ENCODE results near the gene PRDM9.
"Not testable (repeated sequence)": the region's sequence is repeated elsewhere in the genome, so short reads cannot be mapped to it uniquely, and the experiment has no call there.

Gene PRDM9

DNA sequence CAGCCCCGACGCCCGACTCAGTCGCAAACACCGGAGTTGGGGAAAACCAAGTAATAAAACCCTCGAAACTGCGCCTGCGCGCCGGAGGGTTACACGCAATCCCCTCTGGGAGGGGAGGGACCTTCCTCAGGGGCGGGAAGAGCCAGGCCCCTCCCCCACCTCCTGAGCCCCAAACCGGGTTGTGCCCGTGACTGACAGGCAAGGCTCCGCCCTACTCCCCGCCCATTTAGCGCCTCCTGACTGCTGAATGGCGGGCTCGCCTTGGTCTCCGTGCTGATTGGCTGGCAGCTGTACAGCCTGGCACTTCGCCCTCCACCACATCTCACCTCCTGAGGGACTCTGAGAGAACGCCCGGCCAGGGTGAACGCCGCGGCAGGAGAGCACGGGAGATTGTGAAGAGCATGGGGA is at the start of gene PRDM9:
PRDM9 (plus strand) TSS at position 332 of the 408 bp plus-strand sequence. CDS start 1,425 bp downstream, outside the sequence.
- in situ Hi-C loops (cut with MboI; ENCODE audit: low sequenced_read_pairs), result no loop called here

DNA sequence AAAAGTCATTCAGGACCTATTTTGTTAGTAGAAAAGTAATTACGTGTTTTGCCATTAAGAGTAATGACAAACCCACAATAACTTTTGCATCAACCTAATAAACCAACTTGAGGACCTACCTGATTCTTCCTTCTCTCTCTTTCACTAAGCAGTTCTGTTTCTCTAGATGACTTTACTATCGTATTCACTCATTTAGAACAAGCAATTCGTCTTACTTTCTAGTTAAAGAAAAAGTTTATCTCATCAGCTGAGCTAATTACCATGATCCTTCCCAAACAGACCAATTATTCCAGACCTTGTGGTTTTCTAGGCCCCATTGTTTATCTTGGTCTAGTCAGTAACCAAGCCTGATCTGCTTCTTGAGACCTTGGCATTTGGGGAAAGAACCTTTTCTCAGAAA is 49.6 kb upstream of the PRDM9 start:
- in situ Hi-C loops (cut with MboI; ENCODE audit: low sequenced_read_pairs), result no loop called here

DNA sequence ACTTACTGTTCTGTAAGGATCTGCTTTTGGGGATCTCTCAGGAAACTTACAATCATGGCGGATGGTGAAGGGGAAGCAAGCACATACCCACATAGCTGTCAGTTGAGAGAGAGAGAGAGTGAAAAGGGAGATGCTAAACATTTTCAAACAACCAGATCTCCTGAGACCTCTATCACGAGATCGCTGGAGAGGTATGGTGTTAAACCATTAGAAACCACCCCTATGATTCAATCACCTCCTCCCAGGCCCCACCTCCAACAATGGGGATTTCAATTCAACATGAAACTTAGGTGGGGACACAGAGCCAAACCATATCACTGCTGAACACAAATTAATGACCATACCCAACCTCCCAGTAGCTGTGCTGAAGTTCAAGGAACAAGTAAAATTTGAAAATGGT is 48.2 kb upstream of the PRDM9 start:
- in situ Hi-C loops (cut with MboI; ENCODE audit: low sequenced_read_pairs), result no loop called here

DNA sequence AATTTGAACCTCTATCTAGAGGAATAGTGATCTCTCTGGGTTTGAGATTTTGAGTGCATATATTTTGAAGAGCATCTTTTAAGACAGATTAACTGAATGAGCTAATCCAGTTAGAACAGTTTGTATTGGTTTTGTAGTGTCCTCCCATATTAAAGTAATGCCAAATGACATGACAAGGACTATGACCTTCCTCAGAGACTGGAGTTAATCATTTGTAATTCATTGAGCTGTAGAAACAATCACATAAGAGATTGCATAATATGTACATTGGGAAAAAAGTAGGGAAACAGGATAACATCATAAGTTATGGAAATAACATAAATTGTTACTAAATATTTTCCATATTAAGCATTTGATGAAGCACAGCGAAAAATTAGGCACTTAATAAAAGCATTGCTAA is 45.8 kb upstream of the PRDM9 start:
- in situ Hi-C loops (cut with MboI; ENCODE audit: low sequenced_read_pairs), result no loop called here

DNA sequence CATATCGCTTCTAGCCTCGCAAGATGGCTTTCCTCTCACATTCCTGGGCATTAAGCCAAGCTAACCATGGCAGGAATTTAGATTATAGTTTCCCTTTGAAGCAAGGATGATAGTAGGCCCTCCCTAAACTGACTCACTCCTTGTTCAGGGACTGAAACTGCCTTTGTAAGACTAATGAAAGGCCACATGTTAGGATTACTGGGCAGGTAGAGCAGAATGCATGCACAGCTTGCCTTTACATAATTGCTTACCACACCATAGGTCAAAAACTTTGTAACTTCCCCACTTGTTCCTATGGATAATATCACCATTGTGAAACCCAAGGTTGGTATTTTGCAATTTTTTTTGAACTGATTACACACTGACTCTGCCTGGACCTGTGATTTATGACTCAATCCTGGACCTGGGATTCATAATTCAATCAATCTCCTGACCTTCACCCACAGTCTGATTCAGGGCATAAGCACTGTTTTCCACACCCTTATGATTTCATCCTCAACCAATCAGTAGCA is 41.0 kb upstream of the PRDM9 start:
- in situ Hi-C loops (cut with MboI; ENCODE audit: low sequenced_read_pairs), result no loop called here

DNA sequence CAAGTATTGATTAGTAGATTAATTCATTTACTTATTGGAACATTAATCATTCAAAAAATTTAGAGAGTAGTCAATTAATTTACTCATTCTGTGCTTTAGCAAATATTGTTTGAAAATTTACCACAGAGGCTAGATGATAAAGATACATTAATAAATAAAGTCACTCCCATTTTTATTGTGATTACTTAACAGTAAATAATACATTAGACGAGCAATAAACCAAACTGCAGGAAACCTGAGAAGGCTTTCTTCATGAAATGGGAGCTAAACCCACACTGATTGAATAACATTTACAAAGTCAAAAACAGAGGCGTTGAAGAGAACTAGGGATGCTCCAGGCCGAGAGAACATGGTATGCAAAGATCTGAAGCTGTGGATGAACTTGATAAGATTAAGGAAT is 38.8 kb upstream of the PRDM9 start:
- in situ Hi-C loops (cut with MboI; ENCODE audit: low sequenced_read_pairs), result no loop called here

DNA sequence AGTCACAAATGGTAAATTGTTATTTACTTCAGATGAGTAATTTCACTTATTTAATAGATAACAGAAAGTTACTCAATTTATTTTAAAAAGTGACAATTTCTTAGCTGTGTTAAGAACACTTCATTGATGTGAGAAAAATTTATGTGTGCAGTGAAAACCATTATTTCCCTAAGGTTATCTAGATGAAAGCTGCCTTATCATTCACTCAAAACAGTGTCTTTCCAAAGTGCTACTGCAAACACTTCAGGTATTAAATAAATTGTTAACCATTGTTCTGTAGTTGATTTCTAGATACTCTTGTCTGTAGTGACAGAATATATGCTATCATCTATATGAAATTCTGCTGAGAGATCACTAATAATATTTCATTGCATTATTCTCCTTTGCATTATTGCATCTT is 33.5 kb upstream of the PRDM9 start:
- in situ Hi-C loops (cut with MboI; ENCODE audit: low sequenced_read_pairs), result no loop called here

DNA sequence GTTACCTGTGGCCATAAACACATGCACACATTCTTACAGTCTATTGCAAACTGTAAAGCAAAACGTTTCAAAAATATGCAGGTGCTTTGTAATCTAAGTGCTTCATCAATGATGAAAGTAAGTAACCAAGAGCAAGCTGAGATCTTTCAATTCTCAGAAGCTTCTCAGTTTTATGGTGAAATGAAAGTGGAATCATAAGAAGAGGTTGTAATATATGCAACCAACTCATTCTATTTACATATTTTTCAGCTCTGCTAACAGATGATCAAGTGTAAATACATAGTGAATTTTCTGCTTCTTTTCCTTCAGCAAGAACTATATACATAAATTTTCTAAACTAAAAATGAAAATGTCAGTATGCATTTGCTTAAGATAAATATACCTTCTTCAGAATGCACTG is 33.1 kb upstream of the PRDM9 start:
- in situ Hi-C loops (cut with MboI; ENCODE audit: low sequenced_read_pairs), result no loop called here

DNA sequence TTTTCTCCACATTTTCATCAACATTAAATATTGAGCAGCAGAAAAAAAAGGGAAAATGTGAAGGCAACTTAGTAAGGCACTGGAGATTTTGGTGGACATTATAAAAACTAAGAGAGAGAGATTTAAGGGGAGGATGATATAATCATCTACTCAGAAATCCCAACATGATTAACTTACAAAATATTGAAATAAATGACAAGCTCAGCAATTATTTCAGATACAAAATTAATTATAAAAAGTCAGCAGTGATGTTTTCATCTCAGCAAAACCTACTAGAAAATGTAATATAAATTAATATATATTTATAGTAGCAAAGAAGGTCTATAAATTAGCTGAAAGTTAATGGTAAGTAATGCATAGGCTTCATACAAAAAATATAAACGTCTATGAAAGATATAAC is 30.8 kb upstream of the PRDM9 start:
- in situ Hi-C loops (cut with MboI; ENCODE audit: low sequenced_read_pairs), result no loop called here

DNA sequence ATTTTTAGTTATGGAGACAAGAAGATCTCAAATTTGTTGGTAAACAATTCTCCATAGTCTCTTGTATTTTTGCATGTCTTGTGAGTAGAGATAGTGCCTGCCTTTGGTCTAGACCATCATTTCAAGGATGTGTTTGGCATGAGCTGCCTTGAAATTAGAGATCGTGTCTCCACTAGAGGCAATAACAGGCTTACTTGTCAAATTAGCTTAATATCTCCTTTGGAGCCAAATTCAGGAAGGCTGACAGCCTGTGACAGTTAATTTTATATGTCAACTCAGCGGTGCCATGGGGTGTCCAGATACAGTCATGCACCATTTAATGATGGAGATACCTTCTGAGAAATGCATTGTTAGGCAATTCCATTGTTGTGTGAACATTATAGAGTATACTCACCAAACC is 24.8 kb upstream of the PRDM9 start:
- in situ Hi-C loops (cut with MboI; ENCODE audit: low sequenced_read_pairs), result no loop called here

DNA sequence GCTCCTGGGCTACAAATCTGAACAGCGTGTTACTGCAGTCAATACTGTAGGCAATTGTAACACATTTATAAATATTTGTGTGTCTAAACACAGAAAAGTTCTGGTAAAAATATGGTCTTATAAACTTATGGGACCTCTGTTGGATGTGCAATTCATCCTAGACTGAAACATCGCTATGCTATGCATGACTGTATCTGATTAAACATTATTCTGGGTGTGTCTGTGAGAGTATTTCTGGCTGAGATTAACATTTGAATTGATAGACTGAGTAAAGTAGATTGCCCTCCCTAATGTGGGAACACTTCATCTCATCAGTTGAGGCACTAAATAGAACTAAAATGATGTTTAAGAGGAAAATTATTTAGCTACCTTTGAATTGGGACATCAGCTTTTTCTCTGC is 24.3 kb upstream of the PRDM9 start:
- in situ Hi-C loops (cut with MboI; ENCODE audit: low sequenced_read_pairs), result no loop called here

DNA sequence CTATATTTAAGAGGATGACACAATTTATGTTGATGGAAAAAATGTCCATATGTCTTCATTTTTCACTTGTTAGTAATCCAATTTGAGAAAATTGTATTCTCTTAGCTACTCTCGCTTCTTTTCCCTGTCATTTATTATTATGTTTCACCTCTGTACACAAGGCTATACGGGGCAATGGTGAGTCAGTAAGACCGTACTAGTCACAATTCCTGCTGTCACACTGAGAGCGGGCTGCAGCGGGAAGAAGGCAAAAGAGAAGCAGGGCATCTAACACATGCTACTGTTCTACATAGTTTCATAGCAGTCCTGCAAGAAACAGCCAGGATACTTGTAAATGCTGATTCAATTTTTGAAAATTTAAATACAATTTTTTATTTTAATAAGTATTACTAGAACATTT is 23.3 kb upstream of the PRDM9 start:
- in situ Hi-C loops (cut with MboI; ENCODE audit: low sequenced_read_pairs), result no loop called here

DNA sequence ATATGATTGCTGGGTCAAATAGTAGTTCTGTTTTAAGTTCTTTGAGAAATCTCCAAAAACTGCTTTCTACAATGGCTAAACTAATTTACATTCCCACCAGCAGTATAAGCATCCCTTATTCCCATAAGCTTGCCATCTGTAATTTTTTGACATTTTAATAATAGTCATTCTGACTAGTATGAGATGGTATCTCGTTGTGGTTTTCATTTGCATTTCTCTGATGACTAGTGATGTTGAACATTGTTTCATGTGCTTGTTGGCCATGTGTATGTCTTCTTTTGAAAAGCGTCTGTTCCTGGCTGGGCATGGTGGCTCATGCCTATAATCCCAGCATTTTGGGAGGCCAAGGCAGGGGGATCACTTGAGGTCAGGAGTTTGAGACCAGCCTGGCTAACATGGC is 21.2 kb upstream of the PRDM9 start:
- in situ Hi-C loops (cut with MboI; ENCODE audit: low sequenced_read_pairs), result not testable (repeated sequence)

DNA sequence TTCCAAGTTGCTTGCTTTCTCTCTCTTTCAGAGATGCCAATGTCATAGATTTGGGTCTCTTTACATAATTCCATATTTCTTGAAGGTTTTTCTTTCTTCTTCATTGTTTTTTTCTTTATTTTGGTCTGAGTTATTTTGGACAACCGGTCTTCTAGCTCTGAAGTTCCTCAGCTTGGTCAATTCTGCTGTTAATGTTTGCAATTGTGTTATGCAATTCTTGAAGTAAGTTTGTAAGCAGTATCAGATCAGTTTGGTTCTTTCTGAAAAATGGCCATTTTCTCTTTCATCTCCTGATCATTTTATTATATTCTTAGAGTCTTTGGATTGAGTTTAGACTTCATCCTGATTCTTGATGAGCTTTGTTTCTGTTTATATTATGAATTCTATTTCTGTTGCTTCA is 16.4 kb upstream of the PRDM9 start:
- in situ Hi-C loops (cut with MboI; ENCODE audit: low sequenced_read_pairs), result no loop called here

DNA sequence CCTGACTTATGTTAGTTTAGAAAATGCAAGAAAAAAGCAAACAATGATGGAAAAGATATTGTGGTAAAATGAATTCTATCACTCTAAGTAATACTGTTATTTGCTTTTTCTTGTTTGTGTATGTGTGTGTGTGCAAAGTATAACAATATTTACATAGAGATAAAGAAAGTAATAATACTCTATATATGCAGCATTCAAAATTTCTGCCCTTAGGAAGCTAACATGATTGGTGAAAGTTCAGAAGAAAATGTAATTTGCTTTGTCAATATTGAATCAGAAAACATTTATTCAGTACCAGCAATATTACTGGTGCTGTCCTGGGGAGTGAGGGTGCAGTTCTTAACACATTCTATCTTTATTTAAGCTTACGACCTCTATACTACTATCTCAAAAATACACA is 12.9 kb upstream of the PRDM9 start:
- in situ Hi-C loops (cut with MboI; ENCODE audit: low sequenced_read_pairs), result no loop called here

DNA sequence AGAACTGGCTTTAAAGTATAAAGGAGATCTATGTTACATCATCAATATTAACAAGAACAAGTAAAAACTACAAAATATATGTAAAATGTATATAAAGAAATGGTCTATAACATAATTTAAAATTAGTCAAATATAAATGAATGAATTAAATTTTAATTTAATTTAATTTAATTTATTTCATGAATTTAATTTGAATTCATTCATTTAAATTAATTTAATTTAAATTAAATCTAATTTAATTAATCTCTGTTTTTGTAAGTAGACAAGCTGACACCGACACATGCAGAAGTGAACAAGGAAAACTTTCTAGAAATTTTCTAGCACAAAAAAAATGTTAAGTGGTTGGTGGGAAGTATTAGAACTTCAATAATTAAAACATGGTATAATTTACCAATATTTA is 10.8 kb upstream of the PRDM9 start:
- in situ Hi-C loops (cut with MboI; ENCODE audit: low sequenced_read_pairs), result no loop called here

DNA sequence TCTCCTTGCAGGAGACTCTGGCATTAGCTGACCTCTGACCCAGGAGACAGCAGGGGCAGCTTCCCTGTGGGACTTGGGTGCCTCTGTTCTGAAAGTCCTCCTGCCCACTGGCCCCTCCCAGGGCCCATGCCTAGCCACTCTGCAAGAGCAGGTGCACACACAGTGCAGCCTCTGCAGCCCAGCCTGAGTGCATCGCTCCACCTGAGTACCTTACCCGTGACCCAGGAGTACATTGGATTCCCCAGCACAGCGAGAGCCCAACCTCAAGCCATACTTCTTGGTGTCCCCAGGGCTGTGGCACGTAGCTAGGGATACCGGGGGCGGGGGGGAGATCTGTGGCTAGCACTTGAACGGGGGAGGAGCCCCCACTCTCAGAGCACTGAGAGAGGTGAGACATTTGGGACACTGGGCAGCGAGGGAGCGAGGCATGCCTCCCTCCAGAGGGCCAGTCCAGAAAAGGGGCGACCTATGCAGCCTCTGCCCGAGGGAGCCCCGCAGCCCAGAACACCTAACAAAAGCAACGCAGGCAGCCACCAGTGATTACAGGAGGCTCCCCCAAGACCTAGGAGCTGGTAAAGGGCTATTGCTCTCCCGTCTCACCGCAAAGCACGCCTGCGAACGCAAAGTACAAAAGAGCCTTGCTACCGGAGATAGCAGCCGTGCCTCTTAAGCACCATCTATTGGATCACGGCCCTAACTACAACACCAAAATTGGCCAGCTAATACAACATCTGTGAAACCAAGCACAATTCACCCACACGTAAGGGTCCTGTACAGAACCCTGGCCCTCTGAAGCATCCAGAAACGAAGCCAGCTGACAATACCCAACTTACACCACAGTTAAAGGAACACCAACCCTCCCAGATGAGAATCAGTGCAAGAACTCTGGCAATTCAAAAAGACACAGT is 826 bp upstream of the PRDM9 start:
- in situ Hi-C loops (cut with MboI; ENCODE audit: low sequenced_read_pairs), result no loop called here

DNA sequence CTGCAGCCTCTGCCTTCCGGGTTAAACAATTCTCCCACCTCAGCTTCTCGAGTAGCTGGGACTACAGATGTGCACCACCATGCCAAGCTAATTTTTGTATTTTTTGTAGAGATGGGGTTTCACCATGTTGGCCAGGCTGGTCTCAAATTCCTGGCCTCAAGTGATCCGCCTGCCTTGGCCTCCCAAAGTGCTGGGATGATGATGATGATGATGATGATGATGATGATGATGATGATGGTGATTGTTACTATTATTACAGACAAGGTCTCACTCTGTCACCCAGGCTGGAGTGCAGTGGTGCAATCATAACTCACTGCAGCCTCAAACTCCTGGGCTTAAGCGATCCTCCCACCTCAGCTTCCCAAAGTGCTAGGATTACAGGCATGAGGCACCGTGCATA is 3.0 kb downstream of the PRDM9 start:
- in situ Hi-C loops (cut with MboI; ENCODE audit: low sequenced_read_pairs), result not testable (repeated sequence)

DNA sequence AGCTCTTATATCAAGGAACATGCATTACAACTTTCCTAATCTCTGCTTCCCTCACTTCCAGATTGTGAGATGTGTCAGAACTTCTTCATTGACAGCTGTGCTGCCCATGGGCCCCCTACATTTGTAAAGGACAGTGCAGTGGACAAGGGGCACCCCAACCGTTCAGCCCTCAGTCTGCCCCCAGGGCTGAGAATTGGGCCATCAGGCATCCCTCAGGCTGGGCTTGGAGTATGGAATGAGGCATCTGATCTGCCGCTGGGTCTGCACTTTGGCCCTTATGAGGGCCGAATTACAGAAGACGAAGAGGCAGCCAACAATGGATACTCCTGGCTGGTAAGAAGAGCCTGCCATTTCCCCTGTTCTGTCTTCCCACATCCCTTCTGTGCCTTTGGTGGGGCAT is 15.1 kb downstream of the PRDM9 start:
- in situ Hi-C loops (cut with MboI; ENCODE audit: low sequenced_read_pairs), result no loop called here

DNA sequence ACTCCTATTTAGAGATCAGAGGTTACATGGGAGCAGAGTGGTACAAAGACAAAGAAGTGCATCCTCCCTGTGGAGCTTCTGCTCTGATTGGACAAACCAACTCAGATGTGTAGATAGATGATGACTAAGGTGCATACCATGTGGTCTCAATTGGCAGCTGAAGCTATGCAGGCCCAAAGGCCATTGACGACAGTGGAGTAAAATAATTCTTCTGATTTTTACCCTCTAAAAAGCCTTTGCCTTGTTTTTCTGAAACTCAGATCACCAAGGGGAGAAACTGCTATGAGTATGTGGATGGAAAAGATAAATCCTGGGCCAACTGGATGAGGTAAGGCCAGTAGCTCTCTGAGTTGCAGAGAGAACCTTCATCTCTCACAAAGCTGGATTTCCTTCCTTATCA is 15.6 kb downstream of the PRDM9 start:
- in situ Hi-C loops (cut with MboI; ENCODE audit: low sequenced_read_pairs), result no loop called here

DNA sequence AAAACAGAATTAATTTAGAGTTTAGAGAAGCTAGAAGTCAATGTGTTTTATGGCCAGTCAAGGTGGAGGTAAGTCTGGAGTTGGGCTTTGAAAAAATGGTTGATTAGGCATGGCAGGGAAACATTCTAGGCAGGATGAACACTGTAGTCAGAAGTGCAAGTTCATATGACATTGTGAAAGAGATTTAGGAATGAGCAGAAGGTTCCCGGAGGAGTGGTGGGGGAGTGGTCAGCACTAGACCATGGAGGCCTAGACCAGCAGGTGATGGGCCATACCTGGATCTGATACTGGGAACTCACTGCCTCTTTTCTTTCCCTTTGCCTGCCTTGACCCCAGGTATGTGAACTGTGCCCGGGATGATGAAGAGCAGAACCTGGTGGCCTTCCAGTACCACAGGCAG is 16.6 kb downstream of the PRDM9 start:
- in situ Hi-C loops (cut with MboI; ENCODE audit: low sequenced_read_pairs), result no loop called here

DNA sequence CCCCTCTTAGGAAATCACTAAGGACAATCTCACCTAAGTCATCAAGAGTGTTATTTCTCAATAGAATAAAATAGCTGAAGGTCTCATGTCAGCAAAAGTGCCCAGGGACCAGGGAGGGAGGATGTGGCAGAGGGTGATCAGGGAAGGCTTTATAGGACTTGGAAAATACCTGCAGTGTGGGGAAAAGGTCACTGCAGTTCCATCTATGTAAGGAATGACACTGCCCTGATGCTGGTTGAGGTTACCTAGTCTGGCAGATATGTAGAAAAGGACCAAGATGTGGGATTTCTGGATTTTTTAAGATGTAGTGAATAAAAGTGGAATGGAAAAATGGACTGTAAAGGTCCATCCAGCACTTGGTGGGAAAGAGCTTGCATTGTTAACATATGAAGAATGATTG is 18.3 kb downstream of the PRDM9 start:
- in situ Hi-C loops (cut with MboI; ENCODE audit: low sequenced_read_pairs), result no loop called here

DNA sequence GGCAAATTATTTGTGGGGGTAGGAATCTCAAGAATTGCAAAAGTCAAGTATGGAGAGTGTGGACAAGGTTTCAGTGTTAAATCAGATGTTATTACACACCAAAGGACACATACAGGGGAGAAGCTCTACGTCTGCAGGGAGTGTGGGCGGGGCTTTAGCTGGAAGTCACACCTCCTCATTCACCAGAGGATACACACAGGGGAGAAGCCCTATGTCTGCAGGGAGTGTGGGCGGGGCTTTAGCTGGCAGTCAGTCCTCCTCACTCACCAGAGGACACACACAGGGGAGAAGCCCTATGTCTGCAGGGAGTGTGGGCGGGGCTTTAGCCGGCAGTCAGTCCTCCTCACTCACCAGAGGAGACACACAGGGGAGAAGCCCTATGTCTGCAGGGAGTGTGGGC is 19.2 kb downstream of the PRDM9 start:
- in situ Hi-C loops (cut with MboI; ENCODE audit: low sequenced_read_pairs), result not testable (repeated sequence)
